Measurements from ENCODE around the gene INTS4. TPM values are rescaled to one million over a fixed set of nuclear protein-coding genes. Genes with fewer than 3 reads are reported as not detected.
"Not testable (repeated sequence)": the region's sequence is repeated elsewhere in the genome, so short reads cannot be mapped to it uniquely, and the experiment has no call there.

The INTS4 gene
- 38.7 TPM for total RNA-seq

GRCh38 chr11:77994434-77995362, at the start of gene INTS4:
TSS of gene INTS4 (minus strand) at chr11:77994668. CDS start at chr11:77994643, 25 bp downstream.
- DNase-seq (ENCODE audit: low spot score) = peak; percentile 99

GRCh38 chr11:78041843-78042440, 47.5 kb upstream of the INTS4 start:
- DNase-seq (ENCODE audit: low spot score) = no peak

- DNase-seq (ENCODE audit: low spot score) = not testable (repeated sequence)
These were observed 46.9 kb upstream of the INTS4 start for GRCh38 chr11:78041380-78041719.

- no peak for DNase-seq (ENCODE audit: low spot score)
These were observed 46.4 kb upstream of the INTS4 start for GRCh38 chr11:78040691-78041379.

- DNase-seq (ENCODE audit: low spot score) = peak; percentile 73
These were observed 45.6 kb upstream of the INTS4 start for GRCh38 chr11:78039919-78040671.

- DNase-seq (ENCODE audit: low spot score) = no peak
These were observed 45.0 kb upstream of the INTS4 start for GRCh38 chr11:78039391-78039918.

GRCh38 chr11:78038697-78039313, 44.3 kb upstream of the INTS4 start:
- no peak for DNase-seq (ENCODE audit: low spot score)

GRCh38 chr11:78037825-78038620, 43.6 kb upstream of the INTS4 start:
- DNase-seq (ENCODE audit: low spot score) = no peak

GRCh38 chr11:78037056-78037455, 42.6 kb upstream of the INTS4 start:
- DNase-seq (ENCODE audit: low spot score) = peak; percentile 51

- no peak for DNase-seq (ENCODE audit: low spot score)
These were observed 41.8 kb upstream of the INTS4 start for GRCh38 chr11:78036313-78036712.

- no peak for DNase-seq (ENCODE audit: low spot score)
These were observed 40.2 kb upstream of the INTS4 start for GRCh38 chr11:78034623-78035022.

- no peak for DNase-seq (ENCODE audit: low spot score)
These were observed 38.6 kb upstream of the INTS4 start for GRCh38 chr11:78033040-78033439.

- no peak for DNase-seq (ENCODE audit: low spot score)
These were observed 37.6 kb upstream of the INTS4 start for GRCh38 chr11:78032090-78032489.

- DNase-seq (ENCODE audit: low spot score) = no peak
These were observed 37.2 kb upstream of the INTS4 start for GRCh38 chr11:78031629-78032028.

GRCh38 chr11:78030429-78031325, 36.2 kb upstream of the INTS4 start:
- DNase-seq (ENCODE audit: low spot score) = peak; percentile 64

GRCh38 chr11:78028423-78028822, 34.0 kb upstream of the INTS4 start:
- not testable (repeated sequence) for DNase-seq (ENCODE audit: low spot score)

- DNase-seq (ENCODE audit: low spot score) = no peak
These were observed 33.3 kb upstream of the INTS4 start for GRCh38 chr11:78027759-78028158.

- no peak for DNase-seq (ENCODE audit: low spot score)
These were observed 30.9 kb upstream of the INTS4 start for GRCh38 chr11:78025378-78025777.

GRCh38 chr11:78023426-78023825, 29.0 kb upstream of the INTS4 start:
- no peak for DNase-seq (ENCODE audit: low spot score)

Data from ureter (tissue), 1 donor.